Prostate gland (tissue), 2 donors: ENCODE data around the gene SEC63.

Experiments
- POLR2A ChIP-seq: fragments of 450-650 bp; IDR thresholded peaks from one replicate; pipeline ENCODE4 v1.6.1; 2016; ENCODE audit warnings: antibody characterized with exemption, mild to moderate bottlenecking
- POLR2AphosphoS5 ChIP-seq: sonication (generic); formaldehyde crosslinking; IDR thresholded peaks from one replicate; pipeline ENCODE4 v1.6.1; 2017; ENCODE audit warnings: antibody characterized with exemption
- TF ChIP-seq, protein P1 (sequence below), 4 experiments: fragments of 200-600 bp in 2 of 4; fragments of 450-650 bp in 2 of 4; sonication (generic) in 2 of 4; IDR thresholded peaks; 1 replicate in 3 of 4; 2 replicates in 1 of 4; pipeline ENCODE4 v1.5.1; 2016 to 2019; ENCODE audit warnings: antibody characterized with exemption in 4 of 4, mild to moderate bottlenecking in 2 of 4, moderate library complexity in 2 of 4

DNA sequence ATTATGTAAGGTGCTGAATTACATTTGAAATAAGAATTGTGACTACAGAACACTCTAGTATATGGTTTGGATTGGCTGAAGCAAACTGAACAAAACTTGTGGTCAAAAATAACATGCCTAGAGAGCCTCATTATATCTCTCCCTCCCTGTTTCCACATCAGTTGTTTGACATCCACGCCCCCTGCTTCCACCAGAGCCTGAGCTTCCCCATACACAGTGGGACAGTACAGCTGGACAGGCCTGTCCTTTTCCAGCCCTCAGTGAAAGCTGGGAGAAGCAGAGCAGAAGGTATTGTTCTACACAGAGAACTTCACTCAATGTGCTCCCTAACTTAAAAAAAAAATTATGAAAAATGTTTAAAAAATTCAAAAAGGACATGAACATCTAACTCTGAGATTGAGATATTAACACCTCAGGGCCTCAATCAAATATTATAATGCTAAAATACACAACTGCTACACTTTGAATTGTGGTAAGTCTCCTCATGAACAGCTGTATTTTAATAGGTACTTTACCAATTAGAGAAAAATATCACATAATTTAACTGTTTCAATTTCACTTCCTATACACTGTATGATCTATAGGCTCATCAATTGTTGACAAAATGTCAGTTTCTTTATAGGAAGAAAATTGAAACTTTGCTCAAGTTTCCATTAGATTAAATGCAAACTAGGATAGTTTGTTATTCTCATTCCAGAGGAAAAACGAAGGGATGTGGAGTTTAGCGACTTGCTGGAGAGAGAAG is 89.0 kb downstream of the SEC63 start:
- TF ChIP-seq, protein P1, sequence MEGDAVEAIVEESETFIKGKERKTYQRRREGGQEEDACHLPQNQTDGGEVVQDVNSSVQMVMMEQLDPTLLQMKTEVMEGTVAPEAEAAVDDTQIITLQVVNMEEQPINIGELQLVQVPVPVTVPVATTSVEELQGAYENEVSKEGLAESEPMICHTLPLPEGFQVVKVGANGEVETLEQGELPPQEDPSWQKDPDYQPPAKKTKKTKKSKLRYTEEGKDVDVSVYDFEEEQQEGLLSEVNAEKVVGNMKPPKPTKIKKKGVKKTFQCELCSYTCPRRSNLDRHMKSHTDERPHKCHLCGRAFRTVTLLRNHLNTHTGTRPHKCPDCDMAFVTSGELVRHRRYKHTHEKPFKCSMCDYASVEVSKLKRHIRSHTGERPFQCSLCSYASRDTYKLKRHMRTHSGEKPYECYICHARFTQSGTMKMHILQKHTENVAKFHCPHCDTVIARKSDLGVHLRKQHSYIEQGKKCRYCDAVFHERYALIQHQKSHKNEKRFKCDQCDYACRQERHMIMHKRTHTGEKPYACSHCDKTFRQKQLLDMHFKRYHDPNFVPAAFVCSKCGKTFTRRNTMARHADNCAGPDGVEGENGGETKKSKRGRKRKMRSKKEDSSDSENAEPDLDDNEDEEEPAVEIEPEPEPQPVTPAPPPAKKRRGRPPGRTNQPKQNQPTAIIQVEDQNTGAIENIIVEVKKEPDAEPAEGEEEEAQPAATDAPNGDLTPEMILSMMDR (IDR thresholded peaks at IDR 0.05), result no peak
- TF ChIP-seq POLR2A (no peak), POLR2AphosphoS5 (no peak)
